OCI-LY1 (cell line): ENCODE results near the gene GADD45G.

Experiments used
- EZH2 ChIP-seq: fragments of 200-600 bp; sonication (generic), shearing (Covaris generic); IDR thresholded peaks from 2 replicates; pipeline ENCODE4 v1.8.0; 2017; ENCODE audit warnings: borderline replicate concordance, mixed run types, mild to moderate bottlenecking, antibody characterized with exemption, low read length, moderate library complexity, mixed read lengths
- TF ChIP-seq, protein P1 (sequence below): fragments of 200-600 bp; sonication (generic), shearing (Covaris generic); IDR thresholded peaks from 2 replicates; pipeline ENCODE4 v1.5.1; 2017; ENCODE audit warnings: mild to moderate bottlenecking, antibody characterized with exemption, low read length, moderate library complexity, mixed read lengths

- TF ChIP-seq, protein P1, sequence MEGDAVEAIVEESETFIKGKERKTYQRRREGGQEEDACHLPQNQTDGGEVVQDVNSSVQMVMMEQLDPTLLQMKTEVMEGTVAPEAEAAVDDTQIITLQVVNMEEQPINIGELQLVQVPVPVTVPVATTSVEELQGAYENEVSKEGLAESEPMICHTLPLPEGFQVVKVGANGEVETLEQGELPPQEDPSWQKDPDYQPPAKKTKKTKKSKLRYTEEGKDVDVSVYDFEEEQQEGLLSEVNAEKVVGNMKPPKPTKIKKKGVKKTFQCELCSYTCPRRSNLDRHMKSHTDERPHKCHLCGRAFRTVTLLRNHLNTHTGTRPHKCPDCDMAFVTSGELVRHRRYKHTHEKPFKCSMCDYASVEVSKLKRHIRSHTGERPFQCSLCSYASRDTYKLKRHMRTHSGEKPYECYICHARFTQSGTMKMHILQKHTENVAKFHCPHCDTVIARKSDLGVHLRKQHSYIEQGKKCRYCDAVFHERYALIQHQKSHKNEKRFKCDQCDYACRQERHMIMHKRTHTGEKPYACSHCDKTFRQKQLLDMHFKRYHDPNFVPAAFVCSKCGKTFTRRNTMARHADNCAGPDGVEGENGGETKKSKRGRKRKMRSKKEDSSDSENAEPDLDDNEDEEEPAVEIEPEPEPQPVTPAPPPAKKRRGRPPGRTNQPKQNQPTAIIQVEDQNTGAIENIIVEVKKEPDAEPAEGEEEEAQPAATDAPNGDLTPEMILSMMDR = no peak
- no peak for TF ChIP-seq EZH2
Measured at GRCh38 chr9:89634995-89635742, 30.4 kb downstream of the GADD45G start.
